Mesothelial cell of epicardium (in vitro differentiated cells): ENCODE data around the gene PARP12. TPM values are rescaled to one million over a fixed set of nuclear protein-coding genes. Genes with fewer than 3 reads are reported as not detected.

Source experiments
- DNase-seq, 2 experiments: peaks; one replicate each; pipeline ENCODE4 v3.0.0; 2021; ENCODE audit warnings: low spot score in 2 of 2; ENCODE audit not compliant: unreplicated experiment in 2 of 2
- H3K27ac Mint-ChIP-seq: 2 replicates; pipeline ENCODE4 v1.8.0; 2021; ENCODE audit warnings: mixed read lengths
- H3K27me3 Mint-ChIP-seq: 2 replicates; pipeline ENCODE4 v1.8.0; 2021; ENCODE audit warnings: low read depth, mixed read lengths
- H3K36me3 Mint-ChIP-seq: 2 replicates; pipeline ENCODE4 v1.8.0; 2021; ENCODE audit warnings: mixed read lengths
- H3K4me1 Mint-ChIP-seq: 2 replicates; pipeline ENCODE4 v1.8.0; 2021; ENCODE audit warnings: mixed read lengths
- H3K4me3 Mint-ChIP-seq: 2 replicates; pipeline ENCODE4 v1.8.0; 2021; ENCODE audit warnings: mild to moderate bottlenecking, moderate library complexity, mixed read lengths
- H3K9me3 Mint-ChIP-seq: 2 replicates; pipeline ENCODE4 v1.8.0; 2021; ENCODE audit warnings: mixed read lengths
- total RNA-seq: library from RNA; stranded (reverse); gene quantifications from 3 replicates; pipeline ENCODE4 v1.2.1, GENCODE V29; 2021
- TF ChIP-seq, protein P1 (sequence below): fragments of 200-600 bp; sonication (generic); IDR thresholded peaks from one replicate; pipeline ENCODE4 v1.5.0; 2021; ENCODE audit warnings: antibody characterized with exemption; ENCODE audit not compliant: unreplicated experiment

PARP12 gene
- total RNA-seq, 1 donor from 2014 or later: 27.1 TPM

DNA sequence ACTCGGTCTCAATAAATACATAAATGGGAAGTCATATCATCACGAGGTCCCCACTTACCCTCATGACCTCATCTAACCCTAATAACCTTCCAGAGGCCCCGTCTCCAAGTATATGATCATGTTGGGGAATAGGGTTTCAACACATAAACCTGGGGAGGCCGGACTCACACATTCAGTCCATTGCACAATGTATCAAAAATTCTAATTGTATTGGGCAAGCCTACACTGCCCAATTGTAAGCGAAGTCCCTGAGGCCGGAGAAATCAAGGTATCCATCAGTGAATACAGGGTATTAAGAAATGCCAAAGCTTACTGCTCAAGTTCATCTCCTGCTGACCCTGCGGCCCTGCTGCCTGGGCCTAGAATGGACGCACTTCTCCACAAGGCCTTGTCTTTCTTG is 69.6 kb downstream of the PARP12 start:
- Mint-ChIP-seq H3K36me3 (no peaks in the 10 kb centered on the region), H3K27ac (no peak overlapping the region), H3K27me3 (no peaks in the 10 kb centered on the region), H3K9me3 (no peaks in the 10 kb centered on the region), H3K4me3 (no peak overlapping the region), H3K4me1 (peaks cover 7% of the 10 kb centered on the region)
- DNase-seq: no peak
- TF ChIP-seq, protein P1, sequence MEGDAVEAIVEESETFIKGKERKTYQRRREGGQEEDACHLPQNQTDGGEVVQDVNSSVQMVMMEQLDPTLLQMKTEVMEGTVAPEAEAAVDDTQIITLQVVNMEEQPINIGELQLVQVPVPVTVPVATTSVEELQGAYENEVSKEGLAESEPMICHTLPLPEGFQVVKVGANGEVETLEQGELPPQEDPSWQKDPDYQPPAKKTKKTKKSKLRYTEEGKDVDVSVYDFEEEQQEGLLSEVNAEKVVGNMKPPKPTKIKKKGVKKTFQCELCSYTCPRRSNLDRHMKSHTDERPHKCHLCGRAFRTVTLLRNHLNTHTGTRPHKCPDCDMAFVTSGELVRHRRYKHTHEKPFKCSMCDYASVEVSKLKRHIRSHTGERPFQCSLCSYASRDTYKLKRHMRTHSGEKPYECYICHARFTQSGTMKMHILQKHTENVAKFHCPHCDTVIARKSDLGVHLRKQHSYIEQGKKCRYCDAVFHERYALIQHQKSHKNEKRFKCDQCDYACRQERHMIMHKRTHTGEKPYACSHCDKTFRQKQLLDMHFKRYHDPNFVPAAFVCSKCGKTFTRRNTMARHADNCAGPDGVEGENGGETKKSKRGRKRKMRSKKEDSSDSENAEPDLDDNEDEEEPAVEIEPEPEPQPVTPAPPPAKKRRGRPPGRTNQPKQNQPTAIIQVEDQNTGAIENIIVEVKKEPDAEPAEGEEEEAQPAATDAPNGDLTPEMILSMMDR: no peak

DNA sequence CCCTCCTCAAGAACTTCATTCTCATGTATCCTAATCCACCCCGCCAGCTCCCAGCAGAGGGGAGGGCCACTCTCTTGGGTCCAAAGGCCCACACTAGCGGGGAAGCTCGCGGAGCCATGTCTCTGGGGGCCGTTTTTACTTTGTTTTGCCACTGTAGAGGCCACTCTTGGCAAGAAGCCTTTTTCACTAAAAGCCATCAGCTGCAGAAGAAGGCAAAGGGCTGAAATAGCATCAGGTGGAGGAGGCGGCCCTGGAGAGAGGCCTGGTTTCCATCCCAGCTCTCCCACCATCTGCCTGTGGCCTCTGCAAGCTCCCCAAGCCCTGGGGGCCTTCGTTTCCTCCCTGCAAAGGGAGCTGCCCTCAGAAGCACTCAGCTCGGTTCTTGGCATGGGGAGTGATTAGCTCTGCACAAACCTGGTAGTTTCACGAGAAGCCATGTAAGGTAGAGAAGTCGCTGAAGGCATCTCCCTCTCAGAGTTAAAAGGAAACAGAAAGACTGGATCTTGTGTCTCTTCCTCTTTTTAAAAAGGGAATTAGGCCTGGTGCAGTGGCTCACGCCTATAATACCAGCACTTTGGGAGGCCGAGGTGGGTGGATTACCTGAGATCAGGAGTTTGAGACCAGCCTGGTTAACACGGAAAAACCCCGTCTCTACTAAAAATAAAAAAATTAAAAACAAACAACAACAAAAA is 70.3 kb downstream of the PARP12 start:
- Mint-ChIP-seq H3K9me3 (no peaks in the 10 kb centered on the region), H3K4me1 (peaks cover 7% of the 10 kb centered on the region), H3K27ac (peak overlapping the region; percentile 60), H3K4me3 (no peak overlapping the region), H3K27me3 (no peaks in the 10 kb centered on the region), H3K36me3 (no peaks in the 10 kb centered on the region)
- TF ChIP-seq, protein P1: no peak
- DNase-seq: no peak

DNA sequence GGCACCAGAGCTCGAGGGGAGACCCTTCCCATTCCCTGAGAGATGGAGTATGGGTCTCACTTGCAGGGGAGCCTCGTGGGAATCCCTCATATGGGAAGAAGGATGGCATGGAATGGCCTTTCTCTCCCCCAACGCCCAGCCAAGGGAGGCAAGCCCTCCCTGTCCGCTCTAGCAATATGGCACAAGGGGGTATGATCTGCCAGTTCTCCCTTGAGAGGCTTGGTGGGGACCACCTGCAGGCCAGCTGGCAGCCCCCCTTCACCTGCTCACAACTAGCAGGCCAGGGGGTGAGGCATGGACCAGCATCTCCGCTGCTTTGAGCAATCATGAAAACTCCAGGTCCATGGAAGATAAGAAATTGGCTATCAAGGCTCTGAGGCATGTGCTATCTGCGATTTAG is 70.8 kb downstream of the PARP12 start:
- H3K27me3 Mint-ChIP-seq: no peaks in the 10 kb centered on the region
- H3K4me1 Mint-ChIP-seq: peaks cover 7% of the 10 kb centered on the region
- H3K4me3 Mint-ChIP-seq: no peak overlapping the region
- DNase-seq: no peak
- TF ChIP-seq, protein P1: no peak
- no peak overlapping the region for H3K27ac Mint-ChIP-seq
- H3K36me3 Mint-ChIP-seq: no peaks in the 10 kb centered on the region
- no peaks in the 10 kb centered on the region for H3K9me3 Mint-ChIP-seq

GRCh38 chr7:139991269-139991666 is 71.5 kb downstream of the PARP12 start:
- Mint-ChIP-seq H3K4me1 (peaks cover 7% of the 10 kb centered on the region), H3K9me3 (no peaks in the 10 kb centered on the region), H3K4me3 (no peak overlapping the region), H3K27me3 (no peaks in the 10 kb centered on the region), H3K27ac (no peak overlapping the region), H3K36me3 (no peaks in the 10 kb centered on the region)
- no peak for DNase-seq
- TF ChIP-seq, protein P1: no peak

DNA sequence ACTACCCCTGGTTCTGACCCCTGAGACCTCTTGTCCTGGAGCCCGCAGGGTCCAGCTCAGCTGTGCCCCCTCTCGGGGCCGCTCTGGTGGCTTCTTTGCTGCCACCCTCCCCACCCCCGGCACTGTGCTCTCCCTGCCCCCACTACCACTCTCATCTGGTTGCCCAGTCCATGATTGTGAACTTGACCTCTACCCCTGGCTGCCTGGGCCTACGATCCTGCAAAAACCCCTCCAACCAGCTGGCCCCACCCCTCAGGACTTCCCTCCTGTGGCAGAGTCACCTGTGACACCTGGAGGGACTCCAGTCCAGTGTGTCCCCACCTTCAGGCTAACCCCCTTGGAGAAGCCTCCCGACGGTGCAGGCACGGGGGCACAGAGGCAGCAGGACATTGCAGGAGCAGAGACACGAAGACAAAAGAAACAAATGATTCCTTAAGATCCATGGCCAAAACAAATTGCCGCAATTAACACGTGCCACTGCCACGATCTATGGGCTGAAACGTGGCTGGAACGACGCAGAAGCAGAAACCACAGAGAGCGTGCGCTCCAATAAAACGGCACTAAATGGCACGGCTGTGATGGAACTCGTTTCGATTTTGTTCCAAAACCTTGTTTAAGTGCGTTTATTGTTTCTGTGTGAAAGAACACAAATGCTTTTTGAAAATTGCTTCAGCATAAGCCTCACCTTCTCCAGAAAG is 72.0 kb downstream of the PARP12 start:
- TF ChIP-seq, protein P1: no peak
- no peak for DNase-seq

More for the DNA sequence above, 72.0 kb downstream of the PARP12 start:
- Mint-ChIP-seq H3K4me3 (no peak overlapping the region), H3K27me3 (no peaks in the 10 kb centered on the region), H3K27ac (no peak overlapping the region), H3K4me1 (peaks cover 7% of the 10 kb centered on the region), H3K36me3 (no peaks in the 10 kb centered on the region), H3K9me3 (no peaks in the 10 kb centered on the region)
